ENCODE results near the gene RHO.

- TF ChIP-seq, protein P1, sequence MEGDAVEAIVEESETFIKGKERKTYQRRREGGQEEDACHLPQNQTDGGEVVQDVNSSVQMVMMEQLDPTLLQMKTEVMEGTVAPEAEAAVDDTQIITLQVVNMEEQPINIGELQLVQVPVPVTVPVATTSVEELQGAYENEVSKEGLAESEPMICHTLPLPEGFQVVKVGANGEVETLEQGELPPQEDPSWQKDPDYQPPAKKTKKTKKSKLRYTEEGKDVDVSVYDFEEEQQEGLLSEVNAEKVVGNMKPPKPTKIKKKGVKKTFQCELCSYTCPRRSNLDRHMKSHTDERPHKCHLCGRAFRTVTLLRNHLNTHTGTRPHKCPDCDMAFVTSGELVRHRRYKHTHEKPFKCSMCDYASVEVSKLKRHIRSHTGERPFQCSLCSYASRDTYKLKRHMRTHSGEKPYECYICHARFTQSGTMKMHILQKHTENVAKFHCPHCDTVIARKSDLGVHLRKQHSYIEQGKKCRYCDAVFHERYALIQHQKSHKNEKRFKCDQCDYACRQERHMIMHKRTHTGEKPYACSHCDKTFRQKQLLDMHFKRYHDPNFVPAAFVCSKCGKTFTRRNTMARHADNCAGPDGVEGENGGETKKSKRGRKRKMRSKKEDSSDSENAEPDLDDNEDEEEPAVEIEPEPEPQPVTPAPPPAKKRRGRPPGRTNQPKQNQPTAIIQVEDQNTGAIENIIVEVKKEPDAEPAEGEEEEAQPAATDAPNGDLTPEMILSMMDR (IDR thresholded peaks at IDR 0.05), result no peak
- TF ChIP-seq POLR2A (IDR thresholded peaks at IDR 0.05) (no peak), EP300 (IDR thresholded peaks at IDR 0.05) (no peak)
Measured at GRCh38 chr3:129487183-129487867, 41.1 kb upstream of the RHO start.

Measured in gastroesophageal sphincter (tissue), 3 donors.